Measurements from ENCODE around the gene FAM171A2.

Gene FAM171A2

GRCh38 chr17:44317545-44317944 is 46.1 kb downstream of the FAM171A2 start:
- Mint-ChIP-seq H3K9me3 (no peaks in the 10 kb centered on the region), H3K4me3 (no peak overlapping the region), H3K27me3 (peaks cover 51% of the 10 kb centered on the region), H3K27ac (no peak overlapping the region), H3K36me3 (ENCODE audit: low read depth) (peaks cover 37% of the 10 kb centered on the region), H3K4me1 (ENCODE audit: low read depth) (peaks cover 14% of the 10 kb centered on the region)
- no peak for DNase-seq

GRCh38 chr17:44315760-44316731 is 47.6 kb downstream of the FAM171A2 start:
- H3K27ac Mint-ChIP-seq: no peak overlapping the region
- H3K4me3 Mint-ChIP-seq: peak overlapping the region; percentile 71
- H3K36me3 Mint-ChIP-seq (ENCODE audit: low read depth): peaks cover 22% of the 10 kb centered on the region
- H3K9me3 Mint-ChIP-seq: no peaks in the 10 kb centered on the region
- no peak for DNase-seq
- H3K4me1 Mint-ChIP-seq (ENCODE audit: low read depth): peaks cover 13% of the 10 kb centered on the region
- H3K27me3 Mint-ChIP-seq: peaks cover 51% of the 10 kb centered on the region

DNA sequence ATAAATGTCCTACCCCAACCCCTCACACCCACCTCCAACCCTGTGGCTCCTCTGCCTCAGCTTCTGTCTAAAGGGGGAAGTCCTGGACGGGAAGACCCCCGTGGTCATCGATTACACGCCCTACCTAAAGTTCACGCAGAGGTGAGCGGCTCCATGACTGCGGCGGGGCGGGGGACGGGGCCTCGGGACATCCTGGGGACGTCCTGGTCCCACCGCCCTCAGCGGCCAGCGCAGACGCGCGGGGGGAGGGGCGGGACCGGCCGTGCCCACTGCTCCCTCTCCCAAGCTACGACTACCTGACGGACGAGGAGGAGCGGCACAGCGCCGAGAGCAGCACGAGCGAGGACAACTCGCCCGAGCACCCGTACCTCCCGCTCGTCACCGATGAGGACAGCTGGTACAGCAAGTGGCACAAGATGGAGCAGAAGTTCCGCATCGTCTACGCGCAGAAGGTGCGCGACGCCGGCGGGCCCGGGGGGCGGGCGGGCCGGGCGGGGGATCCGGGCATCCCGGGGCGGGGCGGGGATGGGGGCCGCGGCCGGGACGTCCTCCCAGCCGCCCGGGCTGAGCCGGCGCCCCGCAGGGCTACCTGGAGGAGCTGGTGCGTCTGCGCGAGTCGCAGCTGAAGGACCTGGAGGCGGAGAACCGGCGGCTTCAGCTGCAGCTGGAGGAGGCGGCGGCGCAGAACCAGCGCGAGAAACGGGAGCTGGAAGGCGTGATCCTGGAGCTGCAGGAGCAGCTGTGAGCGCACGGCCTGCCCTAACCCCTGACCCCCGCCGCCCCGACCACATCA is 48.6 kb downstream of the FAM171A2 start:
- peak; percentile 71 for DNase-seq
- Mint-ChIP-seq H3K27me3 (peaks cover 51% of the 10 kb centered on the region), H3K4me1 (ENCODE audit: low read depth) (peaks cover 13% of the 10 kb centered on the region), H3K4me3 (peak overlapping the region; percentile 71), H3K36me3 (ENCODE audit: low read depth) (peaks cover 12% of the 10 kb centered on the region), H3K27ac (peak overlapping the region; percentile 47), H3K9me3 (no peaks in the 10 kb centered on the region)

GRCh38 chr17:44314524-44314868 is 49.2 kb downstream of the FAM171A2 start:
- no peak overlapping the region for H3K27ac Mint-ChIP-seq
- peaks cover 54% of the 10 kb centered on the region for H3K27me3 Mint-ChIP-seq
- no peak for DNase-seq
- peaks cover 6% of the 10 kb centered on the region for H3K36me3 Mint-ChIP-seq (ENCODE audit: low read depth)
- peaks cover 13% of the 10 kb centered on the region for H3K4me1 Mint-ChIP-seq (ENCODE audit: low read depth)
- H3K4me3 Mint-ChIP-seq: peak overlapping the region; percentile 38
- H3K9me3 Mint-ChIP-seq: no peaks in the 10 kb centered on the region

DNA sequence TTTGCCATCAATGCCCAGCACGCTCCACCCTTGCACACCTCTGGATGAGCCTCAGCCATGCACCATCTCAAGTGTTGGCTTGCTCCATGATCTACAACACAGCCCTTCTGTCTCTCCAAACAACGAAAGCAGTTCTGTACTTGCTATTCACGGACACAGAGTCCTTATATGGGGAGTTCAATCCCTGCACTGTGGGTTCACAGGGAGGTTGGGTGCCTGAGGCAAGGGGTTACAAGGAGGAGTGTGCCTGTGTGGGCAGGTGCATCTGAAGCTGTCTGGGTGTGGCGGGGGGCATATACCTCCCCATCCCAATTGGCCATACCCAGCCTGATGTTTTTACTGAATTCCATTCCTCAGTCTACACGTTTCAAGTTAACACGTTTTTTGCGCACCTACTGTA is 49.6 kb downstream of the FAM171A2 start:
- Mint-ChIP-seq H3K27ac (no peak overlapping the region), H3K4me1 (ENCODE audit: low read depth) (peaks cover 17% of the 10 kb centered on the region), H3K27me3 (peaks cover 54% of the 10 kb centered on the region), H3K4me3 (peak overlapping the region; percentile 35), H3K9me3 (no peaks in the 10 kb centered on the region), H3K36me3 (ENCODE audit: low read depth) (peaks cover 2% of the 10 kb centered on the region)
- DNase-seq: no peak

DNA sequence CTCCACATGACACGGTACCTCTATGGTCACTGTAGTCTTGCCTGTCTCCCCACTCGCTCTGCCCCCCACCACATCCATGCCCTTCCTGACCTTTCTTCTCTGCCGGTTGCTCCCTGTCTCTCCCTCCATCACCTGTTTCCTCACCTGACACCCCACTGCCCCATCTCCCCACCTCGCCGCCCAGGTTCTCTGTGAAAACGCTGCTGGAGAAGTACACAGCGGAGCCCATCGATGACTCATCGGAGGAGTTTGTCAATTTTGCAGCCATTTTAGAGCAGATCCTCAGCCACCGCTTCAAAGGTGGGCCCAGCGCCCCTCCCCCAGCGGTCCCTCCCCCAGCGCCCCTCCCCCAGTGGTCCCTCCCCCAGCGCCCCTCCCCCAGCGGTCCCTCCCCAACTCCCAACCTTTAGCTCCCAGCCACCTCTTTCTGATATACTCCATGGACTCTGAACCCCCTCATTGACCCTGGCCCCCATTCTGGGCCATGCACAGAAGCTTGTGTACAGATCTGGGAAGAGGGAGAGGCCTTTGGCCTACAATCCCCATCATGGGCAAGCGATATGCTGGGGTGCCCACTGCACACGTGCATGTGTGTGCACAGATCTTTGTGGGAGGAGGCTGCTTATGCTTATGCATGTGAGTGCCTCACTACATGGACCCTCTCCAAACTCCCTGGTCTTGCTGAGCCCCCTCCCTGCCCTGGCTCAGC is 51.1 kb downstream of the FAM171A2 start:
- peaks cover 22% of the 10 kb centered on the region for H3K4me1 Mint-ChIP-seq (ENCODE audit: low read depth)
- no peak overlapping the region for H3K27ac Mint-ChIP-seq
- no peak overlapping the region for H3K4me3 Mint-ChIP-seq
- peaks cover 48% of the 10 kb centered on the region for H3K27me3 Mint-ChIP-seq
- DNase-seq: no peak
- H3K36me3 Mint-ChIP-seq (ENCODE audit: low read depth): no peaks in the 10 kb centered on the region
- H3K9me3 Mint-ChIP-seq: no peaks in the 10 kb centered on the region

- no peaks in the 10 kb centered on the region for H3K36me3 Mint-ChIP-seq (ENCODE audit: low read depth)
- H3K4me1 Mint-ChIP-seq (ENCODE audit: low read depth): peaks cover 24% of the 10 kb centered on the region
- H3K4me3 Mint-ChIP-seq: no peak overlapping the region
- H3K27me3 Mint-ChIP-seq: peaks cover 48% of the 10 kb centered on the region
- DNase-seq: no peak
- H3K9me3 Mint-ChIP-seq: no peaks in the 10 kb centered on the region
- H3K27ac Mint-ChIP-seq: no peak overlapping the region
Measured at GRCh38 chr17:44311562-44312181, 52.0 kb downstream of the FAM171A2 start.

DNA sequence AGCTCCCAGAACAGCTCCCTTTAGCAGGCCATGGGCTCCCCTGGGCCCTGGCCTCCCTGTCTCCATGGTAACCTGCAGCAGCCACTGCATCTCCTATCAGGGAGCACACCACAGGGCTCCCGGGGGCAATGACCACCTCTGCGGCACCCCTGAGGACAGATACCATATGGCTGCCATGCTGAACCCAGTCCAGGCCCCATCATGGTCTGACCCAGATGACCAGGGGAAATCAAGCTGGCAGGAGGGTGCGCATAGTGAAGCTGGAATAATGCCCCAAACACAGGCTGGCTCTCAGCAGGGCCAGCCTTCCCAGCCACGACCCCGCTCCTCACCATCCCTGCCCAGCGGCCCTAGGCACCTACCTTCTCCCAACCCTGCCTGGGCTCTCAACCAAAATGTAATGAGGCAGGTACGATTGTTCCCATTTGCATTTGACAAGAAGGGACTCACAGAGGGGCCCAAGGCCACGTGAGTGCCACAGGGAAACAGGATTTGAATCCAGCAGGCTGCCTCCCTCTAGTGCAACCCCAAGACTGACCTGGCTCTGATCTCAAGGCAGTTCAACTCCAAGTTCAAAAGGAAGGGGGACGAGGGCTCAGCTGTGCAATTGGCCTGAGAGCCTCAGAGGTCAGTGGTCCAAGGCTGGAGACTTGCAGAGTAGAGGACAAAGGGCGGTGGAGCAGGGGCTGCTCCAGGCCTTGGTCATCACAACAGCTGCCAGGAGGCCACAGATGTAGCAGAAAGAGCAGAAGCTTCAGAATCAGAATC is 52.9 kb downstream of the FAM171A2 start:
- peaks cover 18% of the 10 kb centered on the region for H3K4me1 Mint-ChIP-seq (ENCODE audit: low read depth)
- no peak for DNase-seq
- no peaks in the 10 kb centered on the region for H3K9me3 Mint-ChIP-seq
- H3K27me3 Mint-ChIP-seq: peaks cover 46% of the 10 kb centered on the region
- H3K27ac Mint-ChIP-seq: no peak overlapping the region
- H3K4me3 Mint-ChIP-seq: no peak overlapping the region
- H3K36me3 Mint-ChIP-seq (ENCODE audit: low read depth): no peaks in the 10 kb centered on the region

DNA sequence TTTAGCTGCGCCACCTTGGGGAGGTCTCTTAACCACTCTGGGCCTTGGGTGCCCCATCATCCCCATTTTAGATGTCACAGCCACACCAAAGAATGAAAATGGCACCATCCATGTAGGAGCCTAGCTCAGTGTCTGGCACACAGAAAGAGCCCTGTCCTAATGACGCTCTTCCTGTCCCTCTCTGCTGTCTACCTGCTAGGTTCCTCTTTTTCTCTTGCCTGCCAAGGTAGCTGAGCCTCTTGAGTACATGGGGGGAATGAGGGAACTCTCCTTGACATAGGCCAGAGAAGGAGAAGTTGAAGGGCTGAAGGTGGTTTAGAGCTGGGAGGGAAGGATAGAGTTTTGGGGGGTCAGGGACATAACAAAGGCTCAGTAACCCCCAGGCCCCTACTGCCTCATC is 53.5 kb downstream of the FAM171A2 start:
- Mint-ChIP-seq H3K27me3 (peaks cover 42% of the 10 kb centered on the region), H3K36me3 (ENCODE audit: low read depth) (no peaks in the 10 kb centered on the region), H3K4me3 (no peak overlapping the region), H3K9me3 (no peaks in the 10 kb centered on the region), H3K27ac (no peak overlapping the region), H3K4me1 (ENCODE audit: low read depth) (peaks cover 13% of the 10 kb centered on the region)
- DNase-seq: no peak

- H3K4me3 Mint-ChIP-seq: peak overlapping the region; percentile 29
Measured at GRCh38 chr17:44309472-44309871, 54.2 kb downstream of the FAM171A2 start.

GRCh38 chr17:44308865-44309264 is 54.8 kb downstream of the FAM171A2 start:
- H3K4me3 Mint-ChIP-seq: peak overlapping the region; percentile 29
- H3K36me3 Mint-ChIP-seq (ENCODE audit: low read depth): no peaks in the 10 kb centered on the region

More at GRCh38 chr17:44309472-44309871, 54.2 kb downstream of the FAM171A2 start:
- no peak for DNase-seq
- H3K36me3 Mint-ChIP-seq (ENCODE audit: low read depth): no peaks in the 10 kb centered on the region
- H3K27me3 Mint-ChIP-seq: peaks cover 40% of the 10 kb centered on the region
- peaks cover 11% of the 10 kb centered on the region for H3K4me1 Mint-ChIP-seq (ENCODE audit: low read depth)
- H3K9me3 Mint-ChIP-seq: no peaks in the 10 kb centered on the region
- no peak overlapping the region for H3K27ac Mint-ChIP-seq

GRCh38 chr17:44308320-44308818 is 55.3 kb downstream of the FAM171A2 start, which contains the start of gene RUNDC3A:
Gene RUNDC3A, plus strand, starts transcription at chr17:44308601. Its CDS starts 232 bp downstream, at chr17:44308833.
- Mint-ChIP-seq H3K27me3 (peaks cover 36% of the 10 kb centered on the region), H3K4me3 (peak within 1 kb of the TSS; percentile 29), H3K36me3 (ENCODE audit: low read depth) (no peaks in the 10 kb centered on the region), H3K4me1 (ENCODE audit: low read depth) (peaks cover 11% of the 10 kb centered on the region), H3K27ac (no peak within 1 kb of the TSS), H3K9me3 (no peaks in the 10 kb centered on the region)
- peak; percentile 90 for DNase-seq

More at GRCh38 chr17:44308865-44309264, 54.8 kb downstream of the FAM171A2 start:
- Mint-ChIP-seq H3K9me3 (no peaks in the 10 kb centered on the region), H3K27me3 (peaks cover 37% of the 10 kb centered on the region), H3K27ac (no peak overlapping the region), H3K4me1 (ENCODE audit: low read depth) (peaks cover 11% of the 10 kb centered on the region)
- no peak for DNase-seq
